Mesenteric fat pad (tissue), 1 donor: ENCODE measurements around the gene CDA. TPM values are rescaled to one million over a fixed set of nuclear protein-coding genes. Genes with fewer than 3 reads are reported as not detected.
"Not testable (repeated sequence)": the region's sequence is repeated elsewhere in the genome, so short reads cannot be mapped to it uniquely, and the experiment has no call there.

Experiments used
- DNase-seq: peaks from one replicate; pipeline ENCODE4 v3.0.0-alpha.2; 2020; ENCODE audit warnings: low spot score
- total RNA-seq: library from RNA; stranded (reverse); fragmentation: NEBNext Ultra II Directional; extraction: Animal tissue kit (Norgen Biotek cat#: 25700); gene quantifications from one replicate; pipeline ENCODE4 v1.2.1, GENCODE V29; 2021
- donor health status: DM: yes; HTN: yes; CAD: no.

CDA gene
- total RNA-seq, 1 donor from 2014 or later = 6.4 TPM

- no peak for DNase-seq
These were observed 1.8 kb upstream of the CDA start for GRCh38 chr1:20586953-20587660.

- DNase-seq = no peak
These were observed 1.2 kb upstream of the CDA start for GRCh38 chr1:20587661-20588053.

- peak; percentile 91 for DNase-seq
These were observed 708 bp downstream of the CDA start for GRCh38 chr1:20589331-20590278.

- no peak for DNase-seq
These were observed 1.4 kb downstream of the CDA start for GRCh38 chr1:20590306-20590777.

- no peak for DNase-seq
These were observed 4.9 kb downstream of the CDA start for GRCh38 chr1:20593756-20594155.

- no peak for DNase-seq
These were observed 5.8 kb downstream of the CDA start for GRCh38 chr1:20594746-20595145.

GRCh38 chr1:20596106-20596505, 7.2 kb downstream of the CDA start:
- DNase-seq = no peak

- DNase-seq = no peak
These were observed 8.8 kb downstream of the CDA start for GRCh38 chr1:20597650-20598049.

- DNase-seq = no peak
These were observed 11.3 kb downstream of the CDA start for GRCh38 chr1:20600156-20600555.

GRCh38 chr1:20601129-20601825, 12.4 kb downstream of the CDA start:
- no peak for DNase-seq

- no peak for DNase-seq
These were observed 14.1 kb downstream of the CDA start for GRCh38 chr1:20602851-20603450.

GRCh38 chr1:20603504-20604464, 14.9 kb downstream of the CDA start:
- no peak for DNase-seq

- DNase-seq = no peak
These were observed 15.8 kb downstream of the CDA start for GRCh38 chr1:20604678-20605077.

GRCh38 chr1:20606801-20607570, 18.1 kb downstream of the CDA start:
- not testable (repeated sequence) for DNase-seq

GRCh38 chr1:20609541-20609940, 20.6 kb downstream of the CDA start:
- no peak for DNase-seq

- no peak for DNase-seq
These were observed 22.1 kb downstream of the CDA start for GRCh38 chr1:20610970-20611369.

- DNase-seq = no peak
These were observed 22.8 kb downstream of the CDA start for GRCh38 chr1:20611652-20612051.

GRCh38 chr1:20612221-20612746, 23.4 kb downstream of the CDA start:
- DNase-seq = no peak

- DNase-seq = no peak
These were observed 25.3 kb downstream of the CDA start for GRCh38 chr1:20614131-20614579.
